Kidney epithelial cell (primary cell): Measurements from ENCODE around the gene KRT82. TPM values are rescaled to one million over a fixed set of nuclear protein-coding genes. Genes with fewer than 3 reads are reported as not detected.

Source experiments
- DNase-seq: peaks from one replicate; pipeline ENCODE4 v3.0.0-alpha.2; 2010; ENCODE audit warnings: low read depth
- H3K27me3 ChIP-seq: 2 replicates; pipeline ENCODE4 v1.6.0; 2011; ENCODE audit warnings: low read length; ENCODE audit not compliant: control insufficient read depth, insufficient read depth
- H3K36me3 ChIP-seq: 2 replicates; pipeline ENCODE4 v1.5.1; 2011; ENCODE audit warnings: low read length; ENCODE audit not compliant: control insufficient read depth, insufficient read depth
- H3K4me3 ChIP-seq: 2 replicates; pipeline ENCODE4 v1.5.1; 2011; ENCODE audit warnings: low read depth, mild to moderate bottlenecking, control low read depth, low read length
- total RNA-seq: library from RNA; depleted of rRNA; stranded (reverse); fragments of >200 nt; gene quantifications from 2 replicates; pipeline ENCODE4 v1.2.3, GENCODE V29; 2015
- TF ChIP-seq, protein P1 (sequence below): IDR thresholded peaks from 2 replicates; pipeline ENCODE4 v1.5.1; 2011; ENCODE audit warnings: mild to moderate bottlenecking, moderate library complexity, low read length, control low read depth, inconsistent platforms; ENCODE audit not compliant: insufficient read depth, poor library complexity, severe bottlenecking

KRT82 gene
- total RNA-seq, 1 donor from 2014 or later = not detected

DNA sequence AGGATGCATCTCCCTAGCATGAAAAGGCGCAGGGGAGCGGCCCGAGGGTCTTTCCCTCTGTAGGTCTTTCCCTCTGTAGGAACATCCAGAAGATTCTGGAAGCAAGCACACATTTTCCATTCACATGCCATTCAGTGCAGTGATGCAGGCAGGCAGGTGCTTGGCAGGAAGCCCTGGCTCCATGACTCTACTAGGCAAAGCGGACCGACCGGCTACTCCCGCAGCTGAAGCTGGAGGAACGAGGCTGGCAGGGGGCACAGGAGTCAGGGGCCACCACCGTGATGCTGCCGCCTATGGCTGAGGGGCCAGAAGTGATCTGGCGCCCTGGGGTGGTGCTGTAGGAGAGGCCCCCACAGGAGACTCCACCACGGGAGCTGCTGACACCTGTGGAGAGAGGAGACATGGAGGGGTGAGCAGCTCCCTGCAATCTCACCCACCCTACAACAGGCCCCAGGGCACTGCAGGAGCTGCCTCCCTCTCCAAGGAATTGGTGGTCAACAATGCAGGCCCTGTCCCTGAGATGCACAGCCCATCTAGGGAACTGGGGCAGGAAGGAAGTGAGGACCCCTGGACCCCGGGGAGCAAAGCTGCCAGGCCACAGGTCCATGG, 45.4 kb downstream of the KRT82 start:
- Histone ChIP-seq H3K27me3 (peaks cover 8% of the 10 kb centered on the region), H3K36me3 (no peaks in the 10 kb centered on the region), H3K4me3 (no peak overlapping the region)
- no peak for DNase-seq
- TF ChIP-seq, protein P1, sequence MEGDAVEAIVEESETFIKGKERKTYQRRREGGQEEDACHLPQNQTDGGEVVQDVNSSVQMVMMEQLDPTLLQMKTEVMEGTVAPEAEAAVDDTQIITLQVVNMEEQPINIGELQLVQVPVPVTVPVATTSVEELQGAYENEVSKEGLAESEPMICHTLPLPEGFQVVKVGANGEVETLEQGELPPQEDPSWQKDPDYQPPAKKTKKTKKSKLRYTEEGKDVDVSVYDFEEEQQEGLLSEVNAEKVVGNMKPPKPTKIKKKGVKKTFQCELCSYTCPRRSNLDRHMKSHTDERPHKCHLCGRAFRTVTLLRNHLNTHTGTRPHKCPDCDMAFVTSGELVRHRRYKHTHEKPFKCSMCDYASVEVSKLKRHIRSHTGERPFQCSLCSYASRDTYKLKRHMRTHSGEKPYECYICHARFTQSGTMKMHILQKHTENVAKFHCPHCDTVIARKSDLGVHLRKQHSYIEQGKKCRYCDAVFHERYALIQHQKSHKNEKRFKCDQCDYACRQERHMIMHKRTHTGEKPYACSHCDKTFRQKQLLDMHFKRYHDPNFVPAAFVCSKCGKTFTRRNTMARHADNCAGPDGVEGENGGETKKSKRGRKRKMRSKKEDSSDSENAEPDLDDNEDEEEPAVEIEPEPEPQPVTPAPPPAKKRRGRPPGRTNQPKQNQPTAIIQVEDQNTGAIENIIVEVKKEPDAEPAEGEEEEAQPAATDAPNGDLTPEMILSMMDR = no peak

DNA sequence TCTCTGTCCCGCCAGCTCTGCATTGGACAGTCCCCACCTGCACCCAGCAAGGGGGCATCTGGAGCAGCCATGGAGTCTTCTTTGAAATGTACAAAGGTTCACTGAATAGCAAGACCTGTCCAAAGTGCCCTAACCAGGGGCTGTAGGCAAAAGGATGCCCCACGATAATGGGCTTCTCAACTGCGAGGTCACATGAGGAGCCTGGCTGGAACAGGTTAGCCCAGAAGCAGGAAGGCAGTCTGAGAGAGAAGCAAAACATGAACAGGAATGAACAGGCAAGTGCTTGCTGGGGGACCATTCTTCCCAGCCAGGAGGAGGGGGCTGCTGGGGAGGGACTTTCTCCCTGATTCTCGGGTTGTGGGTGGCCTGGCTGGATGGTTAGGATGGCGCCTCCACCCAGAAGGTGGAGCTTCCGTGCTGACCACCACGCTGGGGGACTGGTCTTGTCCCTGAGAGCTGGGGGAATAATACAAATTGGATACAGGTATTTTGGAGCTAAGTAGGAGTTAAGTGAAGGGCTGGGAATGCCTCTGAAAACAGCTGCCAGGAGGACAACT, 46.0 kb downstream of the KRT82 start:
- Histone ChIP-seq H3K36me3 (no peaks in the 10 kb centered on the region), H3K27me3 (peaks cover 10% of the 10 kb centered on the region), H3K4me3 (no peak overlapping the region)
- TF ChIP-seq, protein P1 = no peak
- no peak for DNase-seq

DNA sequence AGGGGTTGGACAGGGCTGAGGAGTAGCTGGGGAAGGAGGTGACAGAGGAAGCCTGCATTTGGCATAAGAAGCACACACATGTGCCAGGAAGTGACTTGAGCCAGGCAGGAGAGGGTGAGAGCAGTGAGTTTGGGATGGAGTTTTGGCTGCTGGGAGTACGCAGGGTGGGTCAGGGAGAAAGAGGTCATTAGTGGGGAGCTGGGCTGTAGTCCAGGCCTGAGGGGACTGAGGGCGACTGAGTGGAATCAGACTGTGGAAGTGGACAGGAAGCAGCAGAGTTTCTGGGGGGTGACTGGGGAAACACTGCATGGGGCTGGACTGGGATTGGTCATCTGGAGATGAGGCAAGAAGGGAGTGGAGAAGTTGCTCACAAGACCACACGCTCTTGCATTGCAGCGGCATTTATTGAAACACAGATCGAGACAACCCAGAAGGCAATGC, 46.5 kb downstream of the KRT82 start:
- TF ChIP-seq, protein P1 = no peak
- Histone ChIP-seq H3K36me3 (no peaks in the 10 kb centered on the region), H3K4me3 (no peak overlapping the region), H3K27me3 (peaks cover 9% of the 10 kb centered on the region)
- DNase-seq = no peak

DNA sequence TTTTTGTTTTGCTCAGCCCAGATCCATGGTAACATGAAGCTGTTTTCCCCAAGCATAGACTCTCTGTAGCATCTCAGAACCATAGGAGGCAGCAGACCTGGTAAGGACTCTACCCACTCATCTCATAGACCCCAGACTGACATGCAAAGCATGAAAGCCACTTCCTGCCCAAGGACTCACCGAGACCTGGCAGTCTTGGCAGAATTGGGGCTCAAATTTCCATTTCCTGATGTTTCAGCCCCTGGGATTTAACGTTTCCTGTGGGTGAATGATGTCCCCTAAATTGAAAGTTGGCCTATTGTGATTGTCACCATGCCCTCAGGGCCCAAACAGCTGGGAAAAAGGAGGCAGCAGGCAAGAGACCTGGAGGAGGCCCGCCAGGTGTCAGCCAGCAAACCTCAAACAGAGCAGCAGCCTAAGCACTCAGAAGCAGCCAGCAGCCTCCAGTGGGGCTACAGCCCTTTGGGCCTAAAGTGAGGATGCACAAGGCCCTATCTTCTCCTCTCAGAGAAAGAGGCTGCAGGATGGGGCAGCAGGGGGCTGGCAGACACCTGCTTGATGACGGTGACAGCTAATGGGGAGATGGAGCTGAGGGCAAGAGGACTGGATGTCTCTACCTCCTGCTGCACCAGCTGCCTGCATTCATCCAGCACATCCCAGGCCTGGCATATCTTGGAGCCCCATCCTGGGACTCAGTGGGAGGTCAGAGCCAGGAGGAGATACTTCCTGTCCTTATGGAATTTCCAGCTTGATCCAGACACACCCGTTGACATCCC, 47.4 kb downstream of the KRT82 start:
- peaks cover 11% of the 10 kb centered on the region for H3K27me3 ChIP-seq
- DNase-seq = no peak
- H3K36me3 ChIP-seq = no peaks in the 10 kb centered on the region
- no peak overlapping the region for H3K4me3 ChIP-seq
- TF ChIP-seq, protein P1 = no peak

DNA sequence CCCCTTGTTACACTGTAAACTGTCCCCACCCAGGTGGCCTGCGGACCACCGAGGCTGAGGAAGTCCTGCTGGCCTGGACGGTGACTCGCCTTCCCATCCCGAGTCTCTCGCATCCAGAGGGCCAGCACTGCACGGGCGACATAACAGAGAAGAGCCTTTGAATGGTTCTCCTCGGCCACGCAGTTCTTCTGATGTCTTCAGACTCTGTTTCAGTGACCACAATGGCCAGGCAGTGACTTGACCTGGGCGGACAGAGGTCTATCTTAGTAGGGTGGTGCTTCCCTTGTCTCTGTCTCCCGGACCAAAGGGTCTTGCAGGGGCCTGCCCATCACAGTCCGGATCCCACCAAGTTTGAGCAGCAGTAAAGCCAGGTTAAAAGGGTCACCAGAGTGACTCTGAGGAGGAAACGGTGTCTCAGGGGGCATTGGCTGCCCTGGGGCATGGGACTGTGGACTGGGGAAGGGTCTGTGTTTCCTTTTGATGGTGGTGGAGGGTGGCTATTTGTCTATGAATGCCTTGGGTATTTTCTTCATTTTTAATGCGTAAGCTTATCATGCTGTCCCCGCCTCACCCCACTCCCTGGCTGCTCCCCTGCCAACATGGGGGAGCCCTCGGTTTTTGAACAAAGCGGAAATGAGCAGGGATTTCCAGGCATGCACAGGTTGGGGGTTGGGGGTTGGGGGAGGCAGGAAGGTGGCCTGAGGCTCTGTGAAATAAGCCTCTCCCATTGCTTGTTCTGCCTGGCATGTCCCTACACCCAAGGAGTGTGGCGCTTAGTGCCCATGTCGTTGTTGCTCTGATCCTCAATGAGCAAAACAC, 49.2 kb downstream of the KRT82 start:
- no peak overlapping the region for H3K4me3 ChIP-seq
- H3K27me3 ChIP-seq = peaks cover 13% of the 10 kb centered on the region
- TF ChIP-seq, protein P1 = no peak
- no peaks in the 10 kb centered on the region for H3K36me3 ChIP-seq
- no peak for DNase-seq
